HEK293T (cell line): ENCODE results near the gene CD177.
"Not testable (repeated sequence)": the region's sequence is repeated elsewhere in the genome, so short reads cannot be mapped to it uniquely, and the experiment has no call there.

Experiments used
- CTCF ChIA-PET: fragments of 350-600 bp; formaldehyde crosslinking; extraction: SDS; loops from one replicate; lab custom pipeline; 2021; ENCODE audit warnings: antibody characterized with exemption, inconsistent platforms; lab: Yijun Ruan, JAX
- POLR2A ChIA-PET: fragments of 350-600 bp; formaldehyde crosslinking; extraction: SDS; loops from one replicate; lab custom pipeline; 2020; ENCODE audit warnings: antibody characterized with exemption, inconsistent platforms; lab: Yijun Ruan, JAX
- DNase-seq: peaks from one replicate; pipeline ENCODE4 v3.0.0; 2012; ENCODE audit warnings: mixed read lengths; ENCODE audit errors: extremely low spot score
- ARNT ChIP-seq: fragments of 450-650 bp; IDR thresholded peaks from 2 replicates; pipeline ENCODE4 v1.6.1; 2017; ENCODE audit warnings: mild to moderate bottlenecking
- BHLHE40 ChIP-seq: fragments of 450-650 bp; IDR thresholded peaks from 2 replicates; pipeline ENCODE4 v1.6.1; 2016; ENCODE audit warnings: mild to moderate bottlenecking, moderate library complexity, borderline replicate concordance
- CTBP1 ChIP-seq: fragments of 450-650 bp; IDR thresholded peaks from 2 replicates; pipeline ENCODE4 v1.6.1; 2016; ENCODE audit warnings: borderline replicate concordance
- ELF4 ChIP-seq: fragments of 450-650 bp; IDR thresholded peaks from 2 replicates; pipeline ENCODE4 v1.6.1; 2017; ENCODE audit warnings: antibody characterized with exemption
- FOXA1 ChIP-seq: fragments of 450-650 bp; IDR thresholded peaks from 2 replicates; pipeline ENCODE4 v1.6.1; 2016; ENCODE audit warnings: mild to moderate bottlenecking
- FOXK2 ChIP-seq: fragments of 450-650 bp; IDR thresholded peaks from 2 replicates; pipeline ENCODE4 v1.6.1; 2016; ENCODE audit warnings: mild to moderate bottlenecking
- FOXM1 ChIP-seq: fragments of 450-650 bp; IDR thresholded peaks from 2 replicates; pipeline ENCODE4 v1.6.1; 2017; ENCODE audit warnings: mild to moderate bottlenecking, borderline replicate concordance
- HDGF ChIP-seq: fragments of 450-650 bp; IDR thresholded peaks from 2 replicates; pipeline ENCODE4 v1.6.1; 2017; ENCODE audit warnings: antibody characterized with exemption, borderline replicate concordance
- L3MBTL2 ChIP-seq: fragments of 450-650 bp; conservative IDR thresholded peaks from 2 replicates; pipeline ENCODE4 v1.6.1; 2016; ENCODE audit warnings: mild to moderate bottlenecking
- LEF1 ChIP-seq: fragments of 450-650 bp; IDR thresholded peaks from 2 replicates; pipeline ENCODE4 v1.6.1; 2017; ENCODE audit warnings: mild to moderate bottlenecking, borderline replicate concordance
- NFRKB ChIP-seq: fragments of 450-650 bp; IDR thresholded peaks from 2 replicates; pipeline ENCODE4 v1.6.1; 2016; ENCODE audit warnings: mild to moderate bottlenecking, moderate library complexity
- SP1 ChIP-seq: fragments of 450-650 bp; IDR thresholded peaks from 2 replicates; pipeline ENCODE4 v1.6.1; 2017
- SUZ12 ChIP-seq: fragments of 450-650 bp; IDR thresholded peaks from 2 replicates; pipeline ENCODE4 v1.6.1; 2016; ENCODE audit warnings: mild to moderate bottlenecking
- TARDBP ChIP-seq: fragments of 450-650 bp; IDR thresholded peaks from 2 replicates; pipeline ENCODE4 v1.6.1; 2016
- ZNF384 ChIP-seq: fragments of 450-650 bp; IDR thresholded peaks from 2 replicates; pipeline ENCODE4 v1.6.1; 2016
- TF ChIP-seq, protein P1 (sequence below): fragments of 450-650 bp; IDR thresholded peaks from 2 replicates; pipeline ENCODE4 v1.6.1; 2016

Gene CD177

GRCh38 chr19:43316591-43317319 lies 36.7 kb upstream of the CD177 start:
- ChIA-PET POLR2A (no interaction called here), CTCF (interaction anchor here (0.6 kb wide), 1 partner anchor 31 kb away, joined by 4 read pairs; no protein-coding TSS in a partner anchor)
- DNase-seq = peak; percentile 87
- TF ChIP-seq ELF4 = no peak
- 0 out of 2 replicates have a peak, but pooled peaks have one; percentile 21 for TF ChIP-seq L3MBTL2

DNA sequence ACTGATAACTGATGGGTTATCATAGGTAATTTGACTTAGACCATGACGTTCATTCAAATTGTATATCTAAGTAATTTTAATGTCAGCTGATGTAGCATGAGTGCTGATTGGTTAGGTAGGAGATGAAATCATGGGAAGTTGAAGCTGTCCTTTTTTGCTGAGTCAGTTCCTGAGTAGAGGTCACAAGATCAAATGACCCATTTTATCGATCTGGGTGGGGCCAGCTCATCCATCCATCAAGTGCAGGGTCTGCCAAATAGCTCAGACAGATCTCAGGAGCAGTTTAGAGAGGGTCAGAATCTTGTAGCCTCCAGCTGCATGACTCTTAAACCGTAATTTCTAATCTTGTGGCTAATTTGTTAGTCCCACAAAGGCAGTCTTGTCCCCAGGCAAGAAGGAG lies 35.3 kb upstream of the CD177 start:
- no peak for TF ChIP-seq FOXK2
- no peak for TF ChIP-seq BHLHE40
- no peak for TF ChIP-seq CTBP1
- no peak for TF ChIP-seq SUZ12
- TF ChIP-seq L3MBTL2 = no peak
- TF ChIP-seq ARNT = no peak
- TF ChIP-seq, protein P1, sequence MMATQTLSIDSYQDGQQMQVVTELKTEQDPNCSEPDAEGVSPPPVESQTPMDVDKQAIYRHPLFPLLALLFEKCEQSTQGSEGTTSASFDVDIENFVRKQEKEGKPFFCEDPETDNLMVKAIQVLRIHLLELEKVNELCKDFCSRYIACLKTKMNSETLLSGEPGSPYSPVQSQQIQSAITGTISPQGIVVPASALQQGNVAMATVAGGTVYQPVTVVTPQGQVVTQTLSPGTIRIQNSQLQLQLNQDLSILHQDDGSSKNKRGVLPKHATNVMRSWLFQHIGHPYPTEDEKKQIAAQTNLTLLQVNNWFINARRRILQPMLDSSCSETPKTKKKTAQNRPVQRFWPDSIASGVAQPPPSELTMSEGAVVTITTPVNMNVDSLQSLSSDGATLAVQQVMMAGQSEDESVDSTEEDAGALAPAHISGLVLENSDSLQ = no peak; the same call in 1 of the 2 replicates
- no peak for TF ChIP-seq NFRKB
- no peak for TF ChIP-seq LEF1
- no peak for TF ChIP-seq ZNF384
- TF ChIP-seq TARDBP = no peak
- no peak for TF ChIP-seq SP1
- TF ChIP-seq FOXM1 = no peak
- TF ChIP-seq HDGF = no peak
- DNase-seq = no peak
- ChIA-PET CTCF (no interaction called here), POLR2A (no interaction called here)

- TF ChIP-seq HDGF = no peak
- TF ChIP-seq CTBP1 = no peak
- no peak for TF ChIP-seq FOXK2
- no peak for DNase-seq
- ChIA-PET CTCF (interaction anchor here (0.6 to 1.2 kb wide), 4 partner anchors 30 to 377 kb away, joined by 3 to 7 read pairs (median 5); no protein-coding TSS in a partner anchor), POLR2A (no interaction called here)
Observed at GRCh38 chr19:43318796-43319314, 34.6 kb upstream of the CD177 start.

DNA sequence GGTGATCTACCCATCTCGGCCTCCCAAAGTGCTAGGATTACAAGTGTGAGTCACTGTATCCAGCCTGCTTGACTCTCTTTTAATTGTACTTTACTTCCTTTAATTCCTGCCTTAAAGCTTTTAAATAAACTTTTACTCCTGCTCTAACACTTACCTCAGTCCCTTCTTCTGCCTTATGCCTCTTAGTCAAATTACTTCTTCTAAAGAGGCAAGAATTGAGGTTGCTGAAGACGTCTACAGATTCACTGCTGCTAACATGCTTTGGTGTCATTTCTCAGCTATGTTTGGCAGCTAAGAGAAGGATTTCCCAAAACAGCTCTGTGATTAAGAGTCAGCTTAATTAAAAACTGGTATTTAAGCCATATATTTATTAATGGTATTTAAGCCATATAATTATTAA lies 32.9 kb upstream of the CD177 start:
- DNase-seq = no peak
- ChIA-PET CTCF (no interaction called here), POLR2A (no interaction called here)
- TF ChIP-seq BHLHE40 (no peak), ZNF384 (no peak), FOXM1 (no peak), CTBP1 (no peak), ARNT (no peak), FOXK2 (no peak), ELF4 (no peak), LEF1 (no peak), L3MBTL2 (no peak), NFRKB (no peak), FOXA1 (no peak), TARDBP (no peak), HDGF (no peak)
- TF ChIP-seq, protein P1 = no peak

- CTCF ChIA-PET, DNase-seq, POLR2A ChIA-PET: not testable (repeated sequence)
Observed at GRCh38 chr19:43326761-43327160, 26.7 kb upstream of the CD177 start.

GRCh38 chr19:43328561-43328960 lies 24.9 kb upstream of the CD177 start:
- DNase-seq, CTCF ChIA-PET, POLR2A ChIA-PET: not testable (repeated sequence)

DNA sequence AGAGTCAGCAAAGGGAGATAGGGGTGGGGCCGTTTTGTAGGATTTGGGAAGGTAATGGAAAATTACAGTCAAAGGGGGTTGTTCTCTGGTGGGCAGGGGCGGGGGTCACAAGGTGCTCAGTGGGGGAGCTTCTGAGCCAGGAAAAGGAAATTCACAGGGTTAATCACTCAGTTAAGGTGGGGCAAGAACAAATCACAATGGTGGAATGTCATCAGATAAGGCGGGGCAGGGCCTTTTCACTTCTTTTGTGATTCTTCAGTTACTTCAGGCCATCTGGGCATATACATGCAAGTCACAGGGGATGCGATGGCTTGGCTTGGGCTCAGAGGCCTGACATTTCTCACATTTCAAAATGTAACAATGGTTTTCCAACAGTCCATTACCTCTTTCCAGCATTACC lies 24.4 kb upstream of the CD177 start:
- DNase-seq, CTCF ChIA-PET, POLR2A ChIA-PET: not testable (repeated sequence)

GRCh38 chr19:43329989-43330388 lies 23.5 kb upstream of the CD177 start:
- CTCF ChIA-PET = no interaction called here
- POLR2A ChIA-PET = no interaction called here
- no peak for DNase-seq
- no peak for TF ChIP-seq ZNF384
- TF ChIP-seq FOXM1 = no peak
- TF ChIP-seq SUZ12 = no peak
